HG02798 (cell line): Measurements from ENCODE around the gene TNIK.
A peak's percentile ranks its signal among the peaks of the same experiment; 100 is the strongest.

Experiments
- ATAC-seq: cut with Tn5 transposase; IDR thresholded peaks from one replicate; pipeline ENCODE4 v1.9.1; 2021; ENCODE audit warnings: mild to moderate bottlenecking; ENCODE audit not compliant: unreplicated experiment, poor library complexity

The TNIK gene

GRCh38 chr3:171347301-171348039, 112.7 kb downstream of the TNIK start:
- peak; percentile 72 for ATAC-seq

- no peak for ATAC-seq
Measured at GRCh38 chr3:171346582-171347300, 113.5 kb downstream of the TNIK start.

GRCh38 chr3:171346019-171346418, 114.2 kb downstream of the TNIK start:
- ATAC-seq = no peak

- no peak for ATAC-seq
Measured at GRCh38 chr3:171345107-171345843, 114.9 kb downstream of the TNIK start.

GRCh38 chr3:171343693-171344092, 116.5 kb downstream of the TNIK start:
- ATAC-seq = no peak

- ATAC-seq = no peak
Measured at GRCh38 chr3:171342783-171343420, 117.3 kb downstream of the TNIK start.

- ATAC-seq = no peak
Measured at GRCh38 chr3:171342200-171342599, 118.0 kb downstream of the TNIK start.

- no peak for ATAC-seq
Measured at GRCh38 chr3:171340434-171340833, 119.8 kb downstream of the TNIK start.

GRCh38 chr3:171339598-171339997, 120.6 kb downstream of the TNIK start:
- ATAC-seq = no peak

GRCh38 chr3:171336406-171336805, 123.8 kb downstream of the TNIK start:
- no peak for ATAC-seq

- ATAC-seq = no peak
Measured at GRCh38 chr3:171335559-171335958, 124.6 kb downstream of the TNIK start.

- no peak for ATAC-seq
Measured at GRCh38 chr3:171334465-171334811, 125.8 kb downstream of the TNIK start.

- no peak for ATAC-seq
Measured at GRCh38 chr3:171333784-171334464, 126.3 kb downstream of the TNIK start.

- no peak for ATAC-seq
Measured at GRCh38 chr3:171330938-171331337, 129.3 kb downstream of the TNIK start.

GRCh38 chr3:171329746-171330145, 130.5 kb downstream of the TNIK start:
- ATAC-seq = no peak

- ATAC-seq = no peak
Measured at GRCh38 chr3:171328419-171329082, 131.7 kb downstream of the TNIK start.

GRCh38 chr3:171327441-171328174, 132.6 kb downstream of the TNIK start:
- no peak for ATAC-seq

GRCh38 chr3:171326717-171327440, 133.3 kb downstream of the TNIK start:
- no peak for ATAC-seq
